GM23338 (cell line): ENCODE measurements around the gene CYGB. TPM values are rescaled to one million over a fixed set of nuclear protein-coding genes. Genes with fewer than 3 reads are reported as not detected.

Experiments used
- ATAC-seq: fragments of 200-7000 bp; cut with Tn5 transposase; 3 replicates; pipeline ENCODE4 v1.9.1; 2020
- DNase-seq: peaks from one replicate; pipeline ENCODE4 v3.0.0-alpha.2; 2015; ENCODE audit warnings: low spot score
- H2AFZ ChIP-seq: fragments of 200-600 bp; sonication (generic); 2 replicates; pipeline ENCODE4 v1.8.0; 2016; ENCODE audit warnings: antibody characterized with exemption, mild to moderate bottlenecking, moderate library complexity
- H3F3A ChIP-seq: fragments of 200-600 bp; sonication (generic); replicated peaks from 2 replicates; pipeline ENCODE4 v1.8.0; 2017; ENCODE audit warnings: antibody characterized with exemption, mixed run types, low read depth
- H3K27ac ChIP-seq: fragments of 200-600 bp; sonication (generic); 2 replicates; pipeline ENCODE4 v1.6.1; 2016; ENCODE audit warnings: low read depth
- H3K27me3 ChIP-seq: fragments of 200-600 bp; sonication (generic); 2 replicates; pipeline ENCODE4 v1.8.0; 2016; ENCODE audit warnings: mild to moderate bottlenecking, mixed run types, moderate library complexity; ENCODE audit not compliant: insufficient read depth
- H3K36me3 ChIP-seq: fragments of 200-600 bp; sonication (generic); 2 replicates; pipeline ENCODE4 v1.8.0; 2016; ENCODE audit warnings: mild to moderate bottlenecking; ENCODE audit not compliant: insufficient read depth
- H3K4me1 ChIP-seq: fragments of 200-600 bp; sonication (generic); 2 replicates; pipeline ENCODE4 v1.8.0; 2016; ENCODE audit warnings: mild to moderate bottlenecking, moderate library complexity; ENCODE audit not compliant: insufficient read depth
- H3K4me2 ChIP-seq: fragments of 200-600 bp; sonication (generic); 2 replicates; pipeline ENCODE4 v1.7.1; 2017; ENCODE audit warnings: mixed run types
- H3K4me3 ChIP-seq: fragments of 200-600 bp; sonication (generic); 2 replicates; pipeline ENCODE4 v1.6.1; 2016; ENCODE audit warnings: mixed run types
- H3K79me2 ChIP-seq: fragments of 200-600 bp; sonication (generic); replicated peaks from 2 replicates; pipeline ENCODE4 v1.8.0; 2017; ENCODE audit warnings: mild to moderate bottlenecking; ENCODE audit not compliant: insufficient read depth
- H3K9me2 ChIP-seq: fragments of 200-600 bp; sonication (generic); 2 replicates; pipeline ENCODE4 v1.8.0; 2017; ENCODE audit not compliant: insufficient read depth
- H4K20me1 ChIP-seq: fragments of 200-600 bp; sonication (generic); replicated peaks from 2 replicates; pipeline ENCODE4 v1.8.0; 2017; ENCODE audit warnings: mild to moderate bottlenecking; ENCODE audit not compliant: insufficient read depth
- H3K27ac Mint-ChIP-seq: 2 replicates; pipeline ENCODE4 v1.8.0; 2020; ENCODE audit warnings: inconsistent platforms, mild to moderate bottlenecking, moderate library complexity, mixed read lengths
- H3K27me3 Mint-ChIP-seq: 3 replicates; pipeline ENCODE4 v1.8.0; 2022; ENCODE audit warnings: low read depth, mild to moderate bottlenecking, moderate library complexity, mixed read lengths, inconsistent platforms; ENCODE audit not compliant: insufficient read depth, poor library complexity
- H3K36me3 Mint-ChIP-seq: 3 replicates; pipeline ENCODE4 v1.8.0; 2021; ENCODE audit warnings: low read depth, mild to moderate bottlenecking, inconsistent platforms, moderate library complexity, mixed read lengths
- H3K4me1 Mint-ChIP-seq: 3 replicates; pipeline ENCODE4 v1.8.0; 2020; ENCODE audit warnings: mild to moderate bottlenecking, inconsistent platforms, mixed read lengths
- H3K4me3 Mint-ChIP-seq: 3 replicates; pipeline ENCODE4 v1.8.0; 2021; ENCODE audit warnings: moderate library complexity, mild to moderate bottlenecking, inconsistent platforms, mixed read lengths
- H3K9me3 Mint-ChIP-seq: 3 replicates; pipeline ENCODE4 v1.8.0; 2020; ENCODE audit warnings: moderate library complexity, mild to moderate bottlenecking, inconsistent platforms, mixed read lengths
- CREB1 ChIP-seq: fragments of 250-450 bp; sonication (Bioruptor Pico); IDR thresholded peaks from 2 replicates; pipeline ENCODE4 v1.5.0; 2020; ENCODE audit warnings: low read depth, mild to moderate bottlenecking, moderate library complexity
- ETS1 ChIP-seq: IDR thresholded peaks from 2 replicates; pipeline ENCODE4 v1.6.1; 2016; ENCODE audit warnings: antibody characterized with exemption
- EZH2 ChIP-seq: fragments of 200-600 bp; sonication (generic); IDR thresholded peaks from one replicate; pipeline ENCODE4 v1.8.0; 2017; ENCODE audit warnings: antibody characterized with exemption, mild to moderate bottlenecking, low read depth; ENCODE audit not compliant: unreplicated experiment
- EZH2phosphoT487 ChIP-seq: fragments of 200-600 bp; sonication (generic); IDR thresholded peaks from one replicate; pipeline ENCODE4 v1.8.1; 2018; ENCODE audit warnings: antibody characterized with exemption; ENCODE audit not compliant: unreplicated experiment
- JUNB ChIP-seq: IDR thresholded peaks from one replicate; pipeline ENCODE4 v1.6.1; 2016; ENCODE audit warnings: antibody characterized with exemption; ENCODE audit not compliant: unreplicated experiment
- NANOG ChIP-seq: IDR thresholded peaks from 2 replicates; pipeline ENCODE4 v1.6.1; 2016; ENCODE audit warnings: antibody characterized with exemption, borderline replicate concordance
- POLR2AphosphoS5 ChIP-seq: IDR thresholded peaks from 2 replicates; pipeline ENCODE4 v1.6.1; 2016; ENCODE audit warnings: antibody characterized with exemption, low read depth
- REST ChIP-seq: IDR thresholded peaks from one replicate; pipeline ENCODE4 v1.6.1; 2018; ENCODE audit warnings: antibody characterized with exemption; ENCODE audit not compliant: unreplicated experiment
- STAT1 ChIP-seq: IDR thresholded peaks from one replicate; pipeline ENCODE4 v1.6.1; 2016; ENCODE audit warnings: antibody characterized with exemption; ENCODE audit not compliant: unreplicated experiment
- ZNF114 ChIP-seq: fragments of 250-450 bp; sonication (Bioruptor Pico); IDR thresholded peaks from 2 replicates; pipeline ENCODE4 v1.5.0; 2020; ENCODE audit warnings: mild to moderate bottlenecking, moderate library complexity
- ZNF331 ChIP-seq: fragments of 250-450 bp; sonication (Bioruptor Pico); IDR thresholded peaks from 2 replicates; pipeline ENCODE4 v1.5.0; 2020; ENCODE audit warnings: low read depth, mild to moderate bottlenecking, moderate library complexity
- ZNF462 ChIP-seq: fragments of 250-450 bp; sonication (Bioruptor Pico); IDR thresholded peaks from 2 replicates; pipeline ENCODE4 v1.5.0; 2020; ENCODE audit warnings: mild to moderate bottlenecking, moderate library complexity
- polyA plus RNA-seq: library from polyadenylated mRNA; unstranded; fragments of >200 nt; fragmentation: Nextera tagmentation; extraction: Ambion mirVana; gene quantifications from 2 replicates; pipeline ENCODE4 v1.2.1, GENCODE V29; 2016
- total RNA-seq: library from RNA; depleted of rRNA; stranded (reverse); fragments of >200 nt; shearing (Covaris generic); gene quantifications from 2 replicates; pipeline ENCODE4 v1.2.3, GENCODE V29; 2014
- TF ChIP-seq, protein P1 (sequence below), 2 experiments: fragments of 200-600 bp in 1 of 2; sonication (generic) in 1 of 2; conservative IDR thresholded peaks; 2 replicates each; pipeline versions ENCODE4 v1.5.1 to v1.6.1; 2016 to 2017; ENCODE audit warnings: antibody characterized with exemption in 2 of 2, low read depth in 2 of 2, mild to moderate bottlenecking in 2 of 2, moderate library complexity in 1 of 2

The CYGB gene
- total and polyA plus RNA-seq, 2 experiments from 2014 or later: 1.2 to 1.7 TPM

DNA sequence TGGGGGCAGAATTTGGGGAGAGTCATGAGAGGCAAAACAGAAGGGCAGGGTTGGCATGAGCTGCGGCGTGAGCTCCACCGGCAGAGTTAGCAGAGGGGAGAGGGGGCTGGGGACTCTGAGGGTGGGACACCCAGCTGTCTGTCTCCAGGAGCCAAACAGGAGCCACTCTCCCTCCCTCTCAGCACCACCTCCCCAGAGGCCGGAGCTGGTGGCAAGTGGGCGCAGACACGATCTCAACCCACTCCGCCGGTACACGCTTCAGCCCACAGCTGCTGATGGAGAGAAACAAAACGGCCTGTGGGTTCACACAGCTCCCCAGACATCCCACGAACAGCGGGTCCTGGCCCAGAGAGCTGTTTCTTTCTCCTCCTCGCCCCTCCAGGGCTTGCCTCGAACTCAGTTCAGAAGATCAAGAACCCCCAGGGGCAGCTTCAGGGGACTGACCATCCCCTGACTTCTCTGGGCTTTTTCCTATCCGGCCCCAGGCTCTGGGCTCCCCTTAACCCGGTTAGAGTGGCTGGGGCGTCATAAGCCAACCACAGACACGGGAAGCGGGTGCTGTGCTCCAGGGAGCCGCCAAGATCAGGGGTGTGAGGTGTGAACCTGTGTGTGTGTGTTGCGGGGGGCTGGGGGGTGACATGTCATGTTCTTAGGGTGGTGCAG is 43.9 kb downstream of the CYGB start:
- no peak overlapping the region for H3K4me2 ChIP-seq
- H3F3A ChIP-seq: no peaks in the 10 kb centered on the region
- Mint-ChIP-seq H3K4me3 (no peak overlapping the region), H3K9me3 (no peaks in the 10 kb centered on the region), H3K27me3 (peaks cover 18% of the 10 kb centered on the region), H3K4me1 (peaks cover 34% of the 10 kb centered on the region), H3K36me3 (no peaks in the 10 kb centered on the region), H3K27ac (no peak overlapping the region)
- H3K4me3 ChIP-seq: no peak overlapping the region
- no peak overlapping the region for H3K27ac ChIP-seq
- ATAC-seq: no peak
- DNase-seq: no peak
- TF ChIP-seq STAT1 (no peak), POLR2AphosphoS5 (no peak), EZH2 (no peak), REST (no peak), ZNF114 (CRISPR knock-in tag) (no peak), EZH2phosphoT487 (no peak), JUNB (no peak), ZNF462 (CRISPR knock-in tag) (no peak), ETS1 (no peak), NANOG (no peak), ZNF331 (no peak), CREB1 (CRISPR knock-in tag) (no peak)
- TF ChIP-seq, protein P1, sequence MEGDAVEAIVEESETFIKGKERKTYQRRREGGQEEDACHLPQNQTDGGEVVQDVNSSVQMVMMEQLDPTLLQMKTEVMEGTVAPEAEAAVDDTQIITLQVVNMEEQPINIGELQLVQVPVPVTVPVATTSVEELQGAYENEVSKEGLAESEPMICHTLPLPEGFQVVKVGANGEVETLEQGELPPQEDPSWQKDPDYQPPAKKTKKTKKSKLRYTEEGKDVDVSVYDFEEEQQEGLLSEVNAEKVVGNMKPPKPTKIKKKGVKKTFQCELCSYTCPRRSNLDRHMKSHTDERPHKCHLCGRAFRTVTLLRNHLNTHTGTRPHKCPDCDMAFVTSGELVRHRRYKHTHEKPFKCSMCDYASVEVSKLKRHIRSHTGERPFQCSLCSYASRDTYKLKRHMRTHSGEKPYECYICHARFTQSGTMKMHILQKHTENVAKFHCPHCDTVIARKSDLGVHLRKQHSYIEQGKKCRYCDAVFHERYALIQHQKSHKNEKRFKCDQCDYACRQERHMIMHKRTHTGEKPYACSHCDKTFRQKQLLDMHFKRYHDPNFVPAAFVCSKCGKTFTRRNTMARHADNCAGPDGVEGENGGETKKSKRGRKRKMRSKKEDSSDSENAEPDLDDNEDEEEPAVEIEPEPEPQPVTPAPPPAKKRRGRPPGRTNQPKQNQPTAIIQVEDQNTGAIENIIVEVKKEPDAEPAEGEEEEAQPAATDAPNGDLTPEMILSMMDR (conservative IDR thresholded peaks at IDR 0.05; ENCODE audit: low read depth in 2 of 2): no peak
- no peaks in the 10 kb centered on the region for H3K9me2 ChIP-seq
- H4K20me1 ChIP-seq: peaks cover 12% of the 10 kb centered on the region
- no peaks in the 10 kb centered on the region for H3K79me2 ChIP-seq
- no peaks in the 10 kb centered on the region for H3K27me3 ChIP-seq
- H2AFZ ChIP-seq: no peak overlapping the region
- no peaks in the 10 kb centered on the region for H3K36me3 ChIP-seq
- peaks cover 17% of the 10 kb centered on the region for H3K4me1 ChIP-seq
